OCI-LY7 (cell line): ENCODE measurements around the gene EIF4ENIF1. TPM values are rescaled to one million over a fixed set of nuclear protein-coding genes. Genes with fewer than 3 reads are reported as not detected.

ENCODE experiments used
- BruUV-seq: library from RNA; stranded (reverse); fragments of 400-500 nt; replicated peaks from 2 replicates; lab custom pipeline; 2021; lab: Mats Ljungman, UMichigan
- CTCF ChIA-PET: fragments of 300-600 bp; sonication (Branson Sonifier 250); formaldehyde crosslinking; loops from one replicate; lab custom pipeline; 2022; ENCODE audit warnings: antibody characterized with exemption; ENCODE audit not compliant: unreplicated experiment; lab: Charles Lee
- POLR2A ChIA-PET: fragments of 300-600 bp; sonication (Branson Sonifier 250); formaldehyde crosslinking; loops from one replicate; lab custom pipeline; 2022; ENCODE audit warnings: antibody characterized with exemption; lab: Charles Lee
- DNase-seq: peaks from one replicate; pipeline ENCODE4 v3.0.0-alpha.2; 2015; ENCODE audit warnings: low spot score
- H2AFZ ChIP-seq: fragments of 200-600 bp; sonication (generic), shearing (Covaris generic); 2 replicates; pipeline ENCODE4 v1.6.1; 2014; ENCODE audit warnings: mild to moderate bottlenecking, antibody characterized with exemption, low read length, moderate library complexity
- H3K27ac ChIP-seq: fragments of 200-600 bp; sonication (generic); 2 replicates; pipeline ENCODE4 v1.5.1; 2014; ENCODE audit warnings: mixed run types, low read depth, mild to moderate bottlenecking, moderate library complexity, low read length, inconsistent platforms; ENCODE audit not compliant: poor library complexity, severe bottlenecking
- H3K36me3 ChIP-seq: fragments of 200-600 bp; sonication (generic); 2 replicates; pipeline ENCODE4 v1.6.1; 2014; ENCODE audit warnings: mild to moderate bottlenecking, antibody characterized with exemption, low read length, moderate library complexity, mixed read lengths; ENCODE audit not compliant: insufficient read depth
- H3K4me1 ChIP-seq: fragments of 200-600 bp; sonication (generic); 2 replicates; pipeline ENCODE4 v1.5.1; 2014; ENCODE audit warnings: mild to moderate bottlenecking, low read length; ENCODE audit not compliant: insufficient read depth, poor library complexity, severe bottlenecking
- H3K4me2 ChIP-seq: fragments of 200-600 bp; sonication (generic); 2 replicates; pipeline ENCODE4 v1.6.1; 2014; ENCODE audit warnings: mild to moderate bottlenecking, low read length
- H3K4me3 ChIP-seq: fragments of 200-600 bp; sonication (generic); 2 replicates; pipeline ENCODE4 v1.5.1; 2014; ENCODE audit warnings: mild to moderate bottlenecking, low read depth, low read length; ENCODE audit not compliant: poor library complexity, severe bottlenecking
- H3K79me2 ChIP-seq: fragments of 200-600 bp; sonication (generic); 2 replicates; pipeline ENCODE4 v1.6.1; 2016; ENCODE audit warnings: low read depth, mild to moderate bottlenecking, low read length, moderate library complexity, mixed read lengths; ENCODE audit not compliant: insufficient read depth
- H3K9me2 ChIP-seq: fragments of 200-600 bp; sonication (generic); 2 replicates; pipeline ENCODE4 v1.6.1; 2016; ENCODE audit warnings: mild to moderate bottlenecking, low read length, mixed read lengths; ENCODE audit not compliant: insufficient read depth
- H3K9me3 ChIP-seq: fragments of 200-600 bp; sonication (generic); 2 replicates; pipeline ENCODE4 v1.6.1; 2014; ENCODE audit warnings: mild to moderate bottlenecking, mixed run types, low read length, mixed read lengths
- H4K20me1 ChIP-seq: fragments of 200-600 bp; sonication (generic); 2 replicates; pipeline ENCODE4 v1.6.1; 2014; ENCODE audit warnings: mild to moderate bottlenecking, antibody characterized with exemption, low read length, moderate library complexity, mixed read lengths; ENCODE audit not compliant: insufficient read depth
- EZH2phosphoT487 ChIP-seq: fragments of 200-600 bp; sonication (generic); IDR thresholded peaks from 2 replicates; pipeline ENCODE4 v1.6.1; 2018; ENCODE audit warnings: low read depth, borderline replicate concordance, mild to moderate bottlenecking, mixed run types, antibody characterized with exemption, low read length, moderate library complexity, mixed read lengths
- intact Hi-C: fragments of 100-400 bp; cut with micrococcal nuclease; formaldehyde crosslinking; loops from one replicate; pipeline ENCODE4 v1.10.0; 2022; ENCODE audit not compliant: unreplicated experiment
- total RNA-seq, 2 experiments: library from RNA; depleted of rRNA in 1 of 2; stranded (reverse); fragments of >200 nt in 1 of 2; shearing (Covaris generic) in 1 of 2; gene quantifications; 2 replicates each; pipeline ENCODE4 v1.2.3, GENCODE V29; 2014 to 2022
- TF ChIP-seq, protein P1 (sequence below): fragments of 200-600 bp; sonication (generic); conservative IDR thresholded peaks from 2 replicates; pipeline ENCODE4 v1.5.1; 2014; ENCODE audit warnings: mild to moderate bottlenecking, antibody characterized with exemption, low read length, moderate library complexity, mixed read lengths

Gene EIF4ENIF1
- total RNA-seq, 2 experiments from 2014 or later = 18.1 to 40.3 TPM

DNA sequence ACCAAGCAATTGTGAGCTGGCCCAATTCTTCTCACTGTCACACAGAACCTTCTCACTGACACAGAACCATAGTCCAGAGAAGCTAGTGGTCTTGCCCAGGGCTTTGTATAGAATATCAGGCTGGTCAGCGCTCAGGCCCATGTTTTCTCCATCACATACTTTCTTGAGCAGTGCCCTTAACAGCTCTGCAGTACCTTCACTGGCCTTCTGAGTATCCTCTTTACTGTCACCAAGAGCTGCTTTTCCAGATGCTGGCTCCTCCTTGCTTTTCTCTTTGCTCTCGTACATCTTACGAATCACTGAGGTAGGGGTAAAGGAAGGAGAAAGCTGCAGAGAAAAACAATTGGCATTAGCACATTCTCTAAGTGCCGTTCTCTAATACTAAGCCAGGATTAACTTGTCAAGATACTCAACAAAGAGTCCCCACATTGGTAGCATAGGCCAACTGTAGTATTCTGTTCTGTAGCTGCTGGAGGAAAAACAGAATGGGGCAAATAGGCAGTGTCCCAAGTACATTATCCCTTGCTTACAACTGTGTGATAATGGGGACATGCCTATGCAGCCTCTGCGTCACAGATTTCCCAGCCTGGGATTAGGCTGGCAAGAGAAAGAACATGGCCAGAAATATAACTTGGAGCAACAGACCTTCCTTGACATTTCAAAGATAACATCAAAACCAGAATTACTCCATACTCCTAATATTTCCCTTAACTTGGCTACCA lies 46.7 kb downstream of the EIF4ENIF1 start:
- Histone ChIP-seq H3K4me1 (no peaks in the 10 kb centered on the region), H3K9me3 (no peaks in the 10 kb centered on the region), H3K4me2 (no peak overlapping the region), H3K4me3 (no peak overlapping the region), H2AFZ (no peak overlapping the region), H3K9me2 (no peaks in the 10 kb centered on the region), H4K20me1 (no peaks in the 10 kb centered on the region; the same call in 1 of the 2 replicates), H3K27ac (no peak overlapping the region), H3K79me2 (no peaks in the 10 kb centered on the region), H3K36me3 (peaks cover 93% of the 10 kb centered on the region)
- ChIA-PET POLR2A (no interaction called here), CTCF (no interaction called here)
- BruUV-seq = no TSS peak
- TF ChIP-seq EZH2phosphoT487 = no peak
- TF ChIP-seq, protein P1, sequence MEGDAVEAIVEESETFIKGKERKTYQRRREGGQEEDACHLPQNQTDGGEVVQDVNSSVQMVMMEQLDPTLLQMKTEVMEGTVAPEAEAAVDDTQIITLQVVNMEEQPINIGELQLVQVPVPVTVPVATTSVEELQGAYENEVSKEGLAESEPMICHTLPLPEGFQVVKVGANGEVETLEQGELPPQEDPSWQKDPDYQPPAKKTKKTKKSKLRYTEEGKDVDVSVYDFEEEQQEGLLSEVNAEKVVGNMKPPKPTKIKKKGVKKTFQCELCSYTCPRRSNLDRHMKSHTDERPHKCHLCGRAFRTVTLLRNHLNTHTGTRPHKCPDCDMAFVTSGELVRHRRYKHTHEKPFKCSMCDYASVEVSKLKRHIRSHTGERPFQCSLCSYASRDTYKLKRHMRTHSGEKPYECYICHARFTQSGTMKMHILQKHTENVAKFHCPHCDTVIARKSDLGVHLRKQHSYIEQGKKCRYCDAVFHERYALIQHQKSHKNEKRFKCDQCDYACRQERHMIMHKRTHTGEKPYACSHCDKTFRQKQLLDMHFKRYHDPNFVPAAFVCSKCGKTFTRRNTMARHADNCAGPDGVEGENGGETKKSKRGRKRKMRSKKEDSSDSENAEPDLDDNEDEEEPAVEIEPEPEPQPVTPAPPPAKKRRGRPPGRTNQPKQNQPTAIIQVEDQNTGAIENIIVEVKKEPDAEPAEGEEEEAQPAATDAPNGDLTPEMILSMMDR = no peak
- intact Hi-C loops = no loop called here
- DNase-seq = no peak

DNA sequence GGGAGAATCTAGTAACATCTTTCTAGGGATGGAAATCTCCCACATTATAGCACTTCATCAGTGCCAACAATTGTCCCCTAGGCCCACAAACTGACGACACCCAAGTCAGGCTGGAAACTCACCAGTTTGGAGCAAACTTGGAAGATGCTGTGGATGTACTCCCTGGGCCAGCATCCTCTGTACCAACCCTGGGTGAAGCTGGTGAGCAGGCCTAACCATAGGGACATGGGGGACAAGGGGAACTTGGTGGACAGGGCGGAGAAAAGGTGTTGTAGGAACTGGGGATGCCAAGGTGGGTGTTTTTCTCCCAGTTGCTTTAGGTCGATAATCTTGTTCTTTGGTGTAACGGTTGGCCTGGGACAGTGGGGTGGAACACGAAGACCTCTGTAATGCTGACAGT lies 48.0 kb downstream of the EIF4ENIF1 start:
- no peak for DNase-seq
- Histone ChIP-seq H3K27ac (no peak overlapping the region), H4K20me1 (no peaks in the 10 kb centered on the region; the same call in 1 of the 2 replicates), H3K9me2 (no peaks in the 10 kb centered on the region), H3K4me1 (no peaks in the 10 kb centered on the region), H3K36me3 (peaks cover 96% of the 10 kb centered on the region), H3K9me3 (no peaks in the 10 kb centered on the region), H3K79me2 (no peaks in the 10 kb centered on the region), H3K4me2 (no peak overlapping the region), H3K4me3 (no peak overlapping the region), H2AFZ (no peak overlapping the region)
- ChIA-PET POLR2A (interaction anchor here (0.6 kb wide), 1 partner anchor 628 kb away, joined by 3 read pairs; no protein-coding TSS in a partner anchor), CTCF (no interaction called here)
- intact Hi-C loops = no loop called here
- TF ChIP-seq, protein P1 = no peak
- no TSS peak for BruUV-seq

DNA sequence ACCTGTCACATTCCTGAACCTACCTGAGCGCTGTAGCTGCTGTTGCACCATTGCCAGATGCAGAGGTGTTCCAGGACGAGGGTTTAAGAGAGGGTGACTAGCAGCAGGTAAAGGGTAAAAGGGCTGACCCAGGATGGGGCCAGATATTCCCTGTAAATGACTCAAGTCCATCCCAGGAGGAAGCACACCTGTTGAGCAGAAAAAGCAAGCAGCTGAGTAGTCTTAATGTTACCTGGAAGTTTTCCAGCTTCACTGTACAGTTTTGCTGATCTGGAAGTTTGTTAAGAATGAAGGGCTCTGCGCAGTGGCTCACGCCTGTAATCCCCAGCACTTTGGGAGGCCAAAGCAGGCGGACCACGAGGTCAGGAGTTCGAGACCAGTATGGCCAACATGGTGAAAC lies 49.0 kb downstream of the EIF4ENIF1 start:
- no peaks in the 10 kb centered on the region; the same call in 1 of the 2 replicates for H4K20me1 ChIP-seq
- DNase-seq = no peak
- no peak overlapping the region for H2AFZ ChIP-seq
- ChIA-PET POLR2A (interaction anchor here (0.6 kb wide), 1 partner anchor 112 kb away, joined by 4 read pairs; no protein-coding TSS in a partner anchor), CTCF (no interaction called here)
- peaks cover 98% of the 10 kb centered on the region for H3K36me3 ChIP-seq
- TF ChIP-seq, protein P1 = no peak
- TF ChIP-seq EZH2phosphoT487 = no peak
- H3K4me1 ChIP-seq = no peaks in the 10 kb centered on the region
- H3K4me3 ChIP-seq = no peak overlapping the region
- H3K9me3 ChIP-seq = no peaks in the 10 kb centered on the region
- no peak overlapping the region for H3K4me2 ChIP-seq
- no TSS peak for BruUV-seq
- H3K79me2 ChIP-seq = no peaks in the 10 kb centered on the region
- H3K9me2 ChIP-seq = no peaks in the 10 kb centered on the region
- intact Hi-C loops = no loop called here
- H3K27ac ChIP-seq = no peak overlapping the region
